ENCODE results near the gene STARD9.
"Not testable (repeated sequence)": the region's sequence is repeated elsewhere in the genome, so short reads cannot be mapped to it uniquely, and the experiment has no call there.

STARD9 gene

GRCh38 chr15:42592716-42593115, 17.3 kb downstream of the STARD9 start:
- no peak overlapping the region for H3K27ac ChIP-seq (ENCODE audit: low read depth, low read length)
- WGBS, result 97% methylated on average over 3 of the region's 3 CpGs
- no peaks in the 10 kb centered on the region for H3K9me3 ChIP-seq (ENCODE audit: insufficient read depth, low read depth, low read length)
- no peak overlapping the region for H3K9ac ChIP-seq (ENCODE audit: low read depth, low read length)
- H3K27me3 ChIP-seq (ENCODE audit: insufficient read depth, low read length), result no peaks in the 10 kb centered on the region
- no peaks in the 10 kb centered on the region; the same call in 1 of the 2 replicates for H3K4me1 ChIP-seq (ENCODE audit: insufficient read depth, low read length)
- no peak overlapping the region for H3K4me3 ChIP-seq (ENCODE audit: low read length)
- H3K36me3 ChIP-seq (ENCODE audit: insufficient read depth, low read length), result no peaks in the 10 kb centered on the region

- Histone ChIP-seq H3K27ac (ENCODE audit: low read depth, low read length) (no peak overlapping the region), H3K9me3 (ENCODE audit: insufficient read depth, low read depth, low read length) (no peaks in the 10 kb centered on the region), H3K27me3 (ENCODE audit: insufficient read depth, low read length) (no peaks in the 10 kb centered on the region), H3K9ac (ENCODE audit: low read depth, low read length) (no peak overlapping the region), H3K4me1 (ENCODE audit: insufficient read depth, low read length) (no peaks in the 10 kb centered on the region; the same call in 1 of the 2 replicates), H3K4me3 (ENCODE audit: low read length) (no peak overlapping the region), H3K36me3 (ENCODE audit: insufficient read depth, low read length) (no peaks in the 10 kb centered on the region)
- 96% methylated on average over 3 of the region's 4 CpGs for WGBS
These were observed 17.7 kb downstream of the STARD9 start for GRCh38 chr15:42593143-42593542.

GRCh38 chr15:42594095-42594494, 18.7 kb downstream of the STARD9 start:
- 94% methylated on average over 5 of the region's 5 CpGs for WGBS
- H3K4me3 ChIP-seq (ENCODE audit: low read length), result no peak overlapping the region
- H3K36me3 ChIP-seq (ENCODE audit: insufficient read depth, low read length), result no peaks in the 10 kb centered on the region
- no peaks in the 10 kb centered on the region for H3K27me3 ChIP-seq (ENCODE audit: insufficient read depth, low read length)
- H3K27ac ChIP-seq (ENCODE audit: low read depth, low read length), result no peak overlapping the region
- no peaks in the 10 kb centered on the region for H3K9me3 ChIP-seq (ENCODE audit: insufficient read depth, low read depth, low read length)
- no peaks in the 10 kb centered on the region; the same call in 1 of the 2 replicates for H3K4me1 ChIP-seq (ENCODE audit: insufficient read depth, low read length)
- no peak overlapping the region for H3K9ac ChIP-seq (ENCODE audit: low read depth, low read length)

GRCh38 chr15:42595626-42596240, 20.3 kb downstream of the STARD9 start:
- Histone ChIP-seq H3K27me3 (ENCODE audit: insufficient read depth, low read length) (no peaks in the 10 kb centered on the region), H3K36me3 (ENCODE audit: insufficient read depth, low read length) (peaks cover 2% of the 10 kb centered on the region; the same call in 1 of the 2 replicates), H3K9ac (ENCODE audit: low read depth, low read length) (no peak overlapping the region), H3K4me3 (ENCODE audit: low read length) (no peak overlapping the region), H3K27ac (ENCODE audit: low read depth, low read length) (no peak overlapping the region), H3K4me1 (ENCODE audit: insufficient read depth, low read length) (no peaks in the 10 kb centered on the region; the same call in 1 of the 2 replicates), H3K9me3 (ENCODE audit: insufficient read depth, low read depth, low read length) (0 out of 2 replicates have a peak, but pooled peaks cover 5% of the 10 kb centered on the region)
- WGBS, result 91% methylated on average over 4 of the region's 4 CpGs

GRCh38 chr15:42601316-42601715, 25.9 kb downstream of the STARD9 start:
- not testable (repeated sequence) for H3K27ac ChIP-seq (ENCODE audit: low read depth, low read length); H3K4me3 ChIP-seq (ENCODE audit: low read length); H3K36me3 ChIP-seq (ENCODE audit: insufficient read depth, low read length); H3K4me1 ChIP-seq (ENCODE audit: insufficient read depth, low read length); H3K9ac ChIP-seq (ENCODE audit: low read depth, low read length); H3K27me3 ChIP-seq (ENCODE audit: insufficient read depth, low read length)
- peaks cover 14% of the 10 kb centered on the region; the same call in 1 of the 2 replicates for H3K9me3 ChIP-seq (ENCODE audit: insufficient read depth, low read depth, low read length)
- 98% methylated on average over 24 of the region's 30 CpGs for WGBS

- Histone ChIP-seq H3K27me3 (ENCODE audit: insufficient read depth, low read length) (no peaks in the 10 kb centered on the region), H3K9ac (ENCODE audit: low read depth, low read length) (no peak overlapping the region), H3K4me1 (ENCODE audit: insufficient read depth, low read length) (no peaks in the 10 kb centered on the region; the same call in 1 of the 2 replicates), H3K9me3 (ENCODE audit: insufficient read depth, low read depth, low read length) (peaks cover 14% of the 10 kb centered on the region; the same call in 1 of the 2 replicates), H3K27ac (ENCODE audit: low read depth, low read length) (no peak overlapping the region), H3K36me3 (ENCODE audit: insufficient read depth, low read length) (peaks cover 8% of the 10 kb centered on the region; the same call in 1 of the 2 replicates), H3K4me3 (ENCODE audit: low read length) (no peak overlapping the region)
- 93% methylated on average over 3 of the region's 3 CpGs for WGBS
These were observed 27.1 kb downstream of the STARD9 start for GRCh38 chr15:42602501-42602900.

- no peaks in the 10 kb centered on the region for H3K27me3 ChIP-seq (ENCODE audit: insufficient read depth, low read length)
- WGBS, result 100% methylated on average over 2 of the region's 2 CpGs
- no peak overlapping the region for H3K4me3 ChIP-seq (ENCODE audit: low read length)
- no peak overlapping the region for H3K27ac ChIP-seq (ENCODE audit: low read depth, low read length)
- peaks cover 14% of the 10 kb centered on the region; the same call in 1 of the 2 replicates for H3K9me3 ChIP-seq (ENCODE audit: insufficient read depth, low read depth, low read length)
- peaks cover 8% of the 10 kb centered on the region; the same call in 1 of the 2 replicates for H3K36me3 ChIP-seq (ENCODE audit: insufficient read depth, low read length)
- H3K4me1 ChIP-seq (ENCODE audit: insufficient read depth, low read length), result no peaks in the 10 kb centered on the region; the same call in 1 of the 2 replicates
- H3K9ac ChIP-seq (ENCODE audit: low read depth, low read length), result no peak overlapping the region
These were observed 28.6 kb downstream of the STARD9 start for GRCh38 chr15:42603978-42604377.

GRCh38 chr15:42604894-42605744, 29.7 kb downstream of the STARD9 start:
- H3K27ac ChIP-seq (ENCODE audit: low read depth, low read length), result no peak overlapping the region
- no peaks in the 10 kb centered on the region for H3K27me3 ChIP-seq (ENCODE audit: insufficient read depth, low read length)
- 95% methylated on average over 8 of the region's 8 CpGs for WGBS
- no peak overlapping the region for H3K4me3 ChIP-seq (ENCODE audit: low read length)
- no peak overlapping the region for H3K9ac ChIP-seq (ENCODE audit: low read depth, low read length)
- peaks cover 6% of the 10 kb centered on the region; the same call in 1 of the 2 replicates for H3K36me3 ChIP-seq (ENCODE audit: insufficient read depth, low read length)
- H3K4me1 ChIP-seq (ENCODE audit: insufficient read depth, low read length), result no peaks in the 10 kb centered on the region; the same call in 1 of the 2 replicates
- H3K9me3 ChIP-seq (ENCODE audit: insufficient read depth, low read depth, low read length), result peaks cover 11% of the 10 kb centered on the region; the same call in 1 of the 2 replicates

- H3K4me1 ChIP-seq (ENCODE audit: insufficient read depth, low read length), result no peaks in the 10 kb centered on the region; the same call in 1 of the 2 replicates
- no peak overlapping the region for H3K9ac ChIP-seq (ENCODE audit: low read depth, low read length)
- H3K4me3 ChIP-seq (ENCODE audit: low read length), result no peak overlapping the region
- peaks cover 6% of the 10 kb centered on the region; the same call in 1 of the 2 replicates for H3K36me3 ChIP-seq (ENCODE audit: insufficient read depth, low read length)
- peaks cover 9% of the 10 kb centered on the region; the same call in 1 of the 2 replicates for H3K9me3 ChIP-seq (ENCODE audit: insufficient read depth, low read depth, low read length)
- 100% methylated on average over 2 of the region's 3 CpGs for WGBS
- no peaks in the 10 kb centered on the region for H3K27me3 ChIP-seq (ENCODE audit: insufficient read depth, low read length)
- no peak overlapping the region for H3K27ac ChIP-seq (ENCODE audit: low read depth, low read length)
These were observed 30.4 kb downstream of the STARD9 start for GRCh38 chr15:42605796-42606195.

GRCh38 chr15:42608110-42608531, 32.7 kb downstream of the STARD9 start:
- WGBS, result 89% methylated on average over 4 of the region's 4 CpGs
- Histone ChIP-seq H3K27ac (ENCODE audit: low read depth, low read length) (no peak overlapping the region), H3K27me3 (ENCODE audit: insufficient read depth, low read length) (no peaks in the 10 kb centered on the region), H3K4me1 (ENCODE audit: insufficient read depth, low read length) (no peaks in the 10 kb centered on the region; the same call in 1 of the 2 replicates), H3K4me3 (ENCODE audit: low read length) (no peak overlapping the region), H3K9me3 (ENCODE audit: insufficient read depth, low read depth, low read length) (no peaks in the 10 kb centered on the region), H3K9ac (ENCODE audit: low read depth, low read length) (no peak overlapping the region), H3K36me3 (ENCODE audit: insufficient read depth, low read length) (peaks cover 3% of the 10 kb centered on the region; the same call in 1 of the 2 replicates)

Measured in HUES64 (cell line).